Measurements from ENCODE around the gene POLA1.

POLA1 gene

DNA sequence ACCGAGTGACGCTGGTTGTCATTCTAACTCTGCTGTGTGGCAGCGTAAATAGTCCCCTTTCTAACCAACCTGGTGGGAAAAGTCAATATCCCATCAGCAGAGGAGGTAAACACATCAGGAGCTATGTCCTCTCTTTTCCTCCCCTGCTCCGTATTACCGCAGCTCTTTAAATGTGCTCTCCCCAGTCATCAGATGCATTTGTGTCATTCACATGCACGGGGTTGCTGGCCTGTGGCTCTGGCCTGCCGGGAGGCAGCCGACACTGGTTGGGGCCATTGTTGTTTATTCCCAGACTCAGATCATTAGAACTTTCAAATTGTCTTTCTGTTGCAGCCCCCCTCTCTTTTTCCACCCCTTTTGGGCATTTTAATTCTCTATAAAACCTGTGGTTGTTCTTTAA lies 300.2 kb downstream of the POLA1 start:
- TF ChIP-seq, protein P1, sequence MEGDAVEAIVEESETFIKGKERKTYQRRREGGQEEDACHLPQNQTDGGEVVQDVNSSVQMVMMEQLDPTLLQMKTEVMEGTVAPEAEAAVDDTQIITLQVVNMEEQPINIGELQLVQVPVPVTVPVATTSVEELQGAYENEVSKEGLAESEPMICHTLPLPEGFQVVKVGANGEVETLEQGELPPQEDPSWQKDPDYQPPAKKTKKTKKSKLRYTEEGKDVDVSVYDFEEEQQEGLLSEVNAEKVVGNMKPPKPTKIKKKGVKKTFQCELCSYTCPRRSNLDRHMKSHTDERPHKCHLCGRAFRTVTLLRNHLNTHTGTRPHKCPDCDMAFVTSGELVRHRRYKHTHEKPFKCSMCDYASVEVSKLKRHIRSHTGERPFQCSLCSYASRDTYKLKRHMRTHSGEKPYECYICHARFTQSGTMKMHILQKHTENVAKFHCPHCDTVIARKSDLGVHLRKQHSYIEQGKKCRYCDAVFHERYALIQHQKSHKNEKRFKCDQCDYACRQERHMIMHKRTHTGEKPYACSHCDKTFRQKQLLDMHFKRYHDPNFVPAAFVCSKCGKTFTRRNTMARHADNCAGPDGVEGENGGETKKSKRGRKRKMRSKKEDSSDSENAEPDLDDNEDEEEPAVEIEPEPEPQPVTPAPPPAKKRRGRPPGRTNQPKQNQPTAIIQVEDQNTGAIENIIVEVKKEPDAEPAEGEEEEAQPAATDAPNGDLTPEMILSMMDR (IDR thresholded peaks at IDR 0.05; ENCODE audit: low read depth, low read length), result no peak
- in situ Hi-C loops (cut with HindIII; ENCODE audit: low sequenced_read_pairs), result no loop called here
- H3K4me3 ChIP-seq (ENCODE audit: low read depth, low read length), result no peak overlapping the region
- no peak for DNase-seq (ENCODE audit: low read depth, low spot score)

DNA sequence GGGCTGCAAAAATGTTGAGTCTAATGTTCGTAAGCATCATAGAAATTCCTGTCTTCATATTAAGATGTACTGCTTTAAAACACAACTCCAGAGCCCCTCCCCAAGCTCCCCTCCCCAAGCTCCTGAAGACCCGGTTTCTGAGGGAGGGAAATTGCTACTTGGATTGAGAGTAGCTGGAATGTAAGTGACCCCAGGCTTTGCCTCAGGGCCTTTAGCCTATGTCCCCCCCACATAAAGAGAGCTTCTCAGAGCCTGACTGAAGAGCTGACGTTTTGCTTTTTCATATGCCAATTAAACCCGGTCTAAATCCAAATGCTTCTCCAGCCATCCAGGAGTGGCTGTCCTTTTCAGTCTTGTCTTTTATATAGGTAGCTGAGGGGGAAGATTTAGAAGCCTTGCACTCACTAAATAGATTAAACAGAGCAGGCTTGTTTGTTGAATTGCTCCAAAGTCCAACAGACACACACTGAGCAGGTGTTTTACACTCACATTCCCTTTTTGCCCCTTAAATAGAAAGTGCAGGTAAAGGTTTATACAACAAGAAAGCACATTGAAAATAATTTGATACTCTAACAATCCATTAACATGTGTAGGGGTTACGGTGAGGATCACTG lies 302.5 kb downstream of the POLA1 start:
- in situ Hi-C loops (cut with HindIII; ENCODE audit: low sequenced_read_pairs), result no loop called here
- TF ChIP-seq, protein P1 (IDR thresholded peaks at IDR 0.05; ENCODE audit: low read depth, low read length), result no peak
- DNase-seq (ENCODE audit: low read depth, low spot score), result no peak
- H3K4me3 ChIP-seq (ENCODE audit: low read depth, low read length), result no peak overlapping the region

DNA sequence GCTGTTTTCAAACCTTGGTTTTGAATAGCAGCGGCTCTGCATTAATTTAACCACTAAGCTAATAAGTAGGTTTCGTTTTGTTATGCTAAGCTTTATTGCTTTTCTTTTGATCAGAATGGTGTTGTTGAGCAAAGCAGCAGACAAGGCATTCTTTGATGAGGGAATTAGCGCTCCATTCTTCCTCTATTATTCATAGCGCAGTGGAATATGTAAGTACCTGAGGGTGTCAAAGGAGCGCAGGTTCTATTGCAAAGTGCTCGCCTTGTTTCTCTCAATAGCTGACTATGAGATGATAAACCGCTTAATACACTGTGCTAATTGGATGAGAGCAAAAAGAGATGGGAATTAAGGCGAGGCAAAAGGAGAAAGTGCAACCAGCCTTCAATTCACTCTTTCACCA lies 305.8 kb downstream of the POLA1 start:
- TF ChIP-seq, protein P1 (IDR thresholded peaks at IDR 0.05; ENCODE audit: low read depth, low read length), result no peak
- DNase-seq (ENCODE audit: low read depth, low spot score), result no peak
- in situ Hi-C loops (cut with HindIII; ENCODE audit: low sequenced_read_pairs), result no loop called here
- H3K4me3 ChIP-seq (ENCODE audit: low read depth, low read length), result no peak overlapping the region

- H3K4me3 ChIP-seq (ENCODE audit: low read depth, low read length), result no peak overlapping the region
- TF ChIP-seq, protein P1 (IDR thresholded peaks at IDR 0.05; ENCODE audit: low read depth, low read length), result no peak
- in situ Hi-C loops (cut with HindIII; ENCODE audit: low sequenced_read_pairs), result no loop called here
- DNase-seq (ENCODE audit: low read depth, low spot score), result no peak
Observed at GRCh38 chrX:25001808-25002660, 308.3 kb downstream of the POLA1 start.

- in situ Hi-C loops (cut with HindIII; ENCODE audit: low sequenced_read_pairs), result no loop called here
- TF ChIP-seq, protein P1 (IDR thresholded peaks at IDR 0.05; ENCODE audit: low read depth, low read length), result no peak
- no peak for DNase-seq (ENCODE audit: low read depth, low spot score)
- H3K4me3 ChIP-seq (ENCODE audit: low read depth, low read length), result peak overlapping the region; percentile 12
Observed at GRCh38 chrX:25002661-25003020, 308.9 kb downstream of the POLA1 start.

GRCh38 chrX:25003066-25003849 lies 309.5 kb downstream of the POLA1 start:
- H3K4me3 ChIP-seq (ENCODE audit: low read depth, low read length), result no peak overlapping the region
- TF ChIP-seq, protein P1 (IDR thresholded peaks at IDR 0.05; ENCODE audit: low read depth, low read length), result no peak
- in situ Hi-C loops (cut with HindIII; ENCODE audit: low sequenced_read_pairs), result no loop called here
- DNase-seq (ENCODE audit: low read depth, low spot score), result no peak
